SIG-M5 treated with dmso at 0.1 percent for 504 hours (cell line): ENCODE measurements around the gene CCDC8.
"Not testable (repeated sequence)": the region's sequence is repeated elsewhere in the genome, so short reads cannot be mapped to it uniquely, and the experiment has no call there.

Experiments
- DNase-seq: peaks from one replicate; lab custom pipeline; 2025; ENCODE audit not compliant: unreplicated experiment; lab: John Stamatoyannopoulos, UW

The CCDC8 gene

DNA sequence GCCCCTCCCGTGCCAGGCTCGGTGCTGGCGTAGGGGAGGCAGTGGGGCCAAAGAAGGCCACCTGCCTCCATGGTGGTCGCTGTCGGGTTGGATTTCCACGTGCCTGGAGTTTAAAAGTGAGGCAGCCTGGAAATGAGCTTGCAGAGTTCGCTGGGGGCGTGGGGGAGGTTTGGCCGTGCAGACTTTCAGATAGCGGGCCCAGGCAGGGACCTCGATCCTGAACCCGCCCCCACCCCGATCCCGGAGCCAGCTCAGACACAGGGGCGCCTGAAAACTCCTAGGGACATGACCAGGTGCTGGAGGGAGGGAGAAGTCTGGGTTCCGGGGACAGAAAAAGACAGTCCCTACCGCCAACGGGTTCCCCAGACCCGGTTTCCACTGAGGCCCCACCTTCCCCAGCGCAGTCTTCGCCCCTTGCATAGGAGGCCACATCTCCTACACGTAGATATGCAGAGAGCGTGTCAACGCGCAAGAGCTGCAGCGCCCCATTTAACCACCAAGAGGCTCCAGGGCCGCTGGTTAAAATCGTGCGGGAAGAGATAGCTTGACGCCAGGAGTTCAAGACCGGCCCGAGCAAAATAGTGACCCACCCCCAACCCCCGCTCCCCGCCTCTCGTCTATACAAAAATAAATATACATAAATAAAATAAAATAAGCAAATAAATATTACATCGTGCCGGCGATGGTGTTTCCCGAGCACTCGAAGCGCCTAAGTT, 8.5 kb downstream of the CCDC8 start:
- DNase-seq, result no peak

DNA sequence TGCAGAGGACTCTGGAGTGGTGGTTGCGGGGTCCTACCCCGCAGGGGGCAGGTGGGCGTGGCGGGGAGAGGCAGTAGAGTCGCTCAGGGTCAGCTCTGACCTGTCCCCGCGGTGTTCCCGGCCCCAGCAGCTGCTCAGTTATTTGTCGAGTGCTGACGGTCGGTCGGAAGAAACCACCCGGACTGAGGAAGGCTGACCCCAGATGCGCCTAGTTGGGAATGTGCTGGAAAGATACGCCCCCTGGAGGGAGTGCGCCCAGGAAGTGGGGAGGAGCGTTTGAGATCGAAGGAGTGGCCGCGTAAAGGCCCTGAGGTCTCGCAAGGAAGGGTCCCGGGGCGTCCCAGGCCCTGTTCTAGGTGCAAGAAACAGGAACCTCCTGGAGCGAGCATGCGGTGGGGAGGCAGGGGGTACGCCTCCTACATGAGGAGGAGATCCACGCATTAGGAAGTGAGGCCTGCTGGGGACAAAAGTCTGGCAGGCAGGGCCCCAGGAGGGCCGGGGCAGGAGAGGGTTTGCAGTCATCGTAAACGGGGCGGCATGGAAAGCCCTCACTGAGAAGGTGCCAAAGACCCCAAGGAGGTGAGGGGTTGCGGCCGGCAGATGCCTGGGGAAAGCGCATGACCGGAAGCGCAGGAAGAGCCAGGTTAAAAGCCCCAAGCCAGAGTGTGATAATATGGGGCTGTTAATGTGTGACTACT, 9.2 kb downstream of the CCDC8 start:
- no peak for DNase-seq

GRCh38 chr19:46402725-46403124, 10.6 kb downstream of the CCDC8 start:
- no peak for DNase-seq

DNA sequence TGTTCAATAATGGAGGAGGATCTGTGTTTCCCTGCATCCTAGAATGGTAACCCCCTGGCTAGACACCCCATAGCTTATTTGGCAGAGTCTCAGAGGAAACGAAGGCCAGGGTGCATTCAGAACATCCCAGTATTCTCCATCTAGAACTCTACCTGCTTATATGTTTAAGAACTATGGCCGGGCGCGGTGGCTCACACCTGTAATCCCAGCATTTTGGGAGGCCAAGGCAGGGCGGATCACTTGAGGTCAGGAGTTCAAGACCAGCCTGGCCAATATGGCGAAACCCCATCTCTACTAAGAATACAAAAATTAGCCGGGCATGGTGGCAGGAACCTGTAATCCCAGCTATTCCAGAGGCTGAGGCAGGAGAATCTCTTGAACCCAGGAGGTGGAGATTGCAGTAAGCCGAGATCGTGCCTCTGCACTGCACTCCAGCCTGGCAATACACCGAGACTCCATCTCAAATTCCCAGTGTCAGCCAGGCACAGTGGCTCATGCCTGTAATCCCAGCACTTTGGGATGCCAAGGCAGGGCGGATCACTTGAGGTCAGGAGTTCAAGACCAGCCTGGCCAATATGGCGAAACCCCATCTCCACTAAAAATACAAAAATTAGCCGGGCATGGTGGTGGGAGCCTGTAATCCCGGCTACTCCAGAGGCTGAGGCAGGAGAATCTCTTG, 15.4 kb downstream of the CCDC8 start:
- DNase-seq, result not testable (repeated sequence)

DNA sequence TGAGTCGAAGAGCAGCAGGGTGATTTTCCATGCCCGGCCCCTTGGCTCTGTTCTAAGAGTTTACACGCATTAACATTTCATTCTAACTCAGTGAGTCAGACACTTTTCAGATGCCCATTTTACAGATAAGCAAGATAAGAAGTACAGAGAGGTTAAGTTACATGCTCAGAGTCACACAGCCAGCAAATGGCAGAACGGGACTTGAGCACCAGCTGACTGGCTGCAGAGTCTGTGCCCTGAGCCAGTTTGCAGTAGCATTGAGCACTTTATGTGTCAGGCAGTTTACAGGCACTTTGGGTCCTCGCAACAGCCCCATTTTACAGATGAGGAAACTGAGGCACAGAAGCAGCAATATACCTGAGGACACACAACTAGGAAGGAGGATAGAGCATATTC, 19.0 kb downstream of the CCDC8 start:
- no peak for DNase-seq

GRCh38 chr19:46393456-46394401, 19.6 kb downstream of the CCDC8 start:
- no peak for DNase-seq

DNA sequence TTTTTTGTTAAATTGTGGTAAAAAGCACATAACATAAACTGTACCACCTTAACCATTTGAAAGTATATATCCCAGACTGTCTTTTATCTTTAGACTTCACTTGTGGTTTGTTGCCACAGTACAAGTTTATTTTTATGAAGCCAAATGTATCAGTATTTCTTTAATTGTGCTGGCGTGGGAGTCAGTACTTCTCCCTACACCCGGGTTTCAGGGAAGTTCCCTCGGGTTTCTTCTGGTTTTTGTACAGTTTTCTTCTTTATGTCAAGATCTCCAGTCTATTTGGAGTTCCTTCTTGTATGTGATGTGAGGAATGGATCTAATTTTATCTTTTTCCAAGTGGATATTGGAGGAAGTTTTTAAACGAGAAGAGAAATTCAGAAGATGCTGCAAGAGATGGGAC, 20.5 kb downstream of the CCDC8 start:
- DNase-seq, result no peak

DNA sequence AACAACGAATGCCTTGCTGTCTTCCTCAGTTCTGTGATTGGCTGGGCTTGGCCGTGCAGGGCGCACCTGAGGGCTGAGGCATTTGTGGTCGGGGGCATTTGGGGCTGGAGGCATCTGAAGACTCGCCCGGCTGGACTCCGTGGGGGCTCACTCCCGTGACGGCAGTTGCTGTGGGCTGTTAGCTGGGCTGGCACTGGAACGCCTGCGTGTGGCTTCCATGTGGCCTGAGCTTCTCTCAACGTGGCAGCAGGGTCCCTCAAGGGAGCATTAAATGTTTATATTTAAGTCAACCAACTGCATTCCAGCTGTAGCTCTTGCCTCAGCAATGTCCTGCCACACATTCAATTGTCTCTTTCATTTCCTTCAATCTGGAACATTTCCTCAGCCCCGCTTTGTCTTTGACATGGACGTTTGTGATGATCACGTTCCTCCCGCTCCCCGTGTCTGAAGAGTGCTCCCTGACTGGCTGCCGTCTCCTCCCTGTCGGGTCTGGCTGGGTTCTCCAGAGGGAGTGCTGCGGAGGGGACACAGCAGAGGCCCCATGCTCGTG, 21.0 kb downstream of the CCDC8 start:
- no peak for DNase-seq

DNA sequence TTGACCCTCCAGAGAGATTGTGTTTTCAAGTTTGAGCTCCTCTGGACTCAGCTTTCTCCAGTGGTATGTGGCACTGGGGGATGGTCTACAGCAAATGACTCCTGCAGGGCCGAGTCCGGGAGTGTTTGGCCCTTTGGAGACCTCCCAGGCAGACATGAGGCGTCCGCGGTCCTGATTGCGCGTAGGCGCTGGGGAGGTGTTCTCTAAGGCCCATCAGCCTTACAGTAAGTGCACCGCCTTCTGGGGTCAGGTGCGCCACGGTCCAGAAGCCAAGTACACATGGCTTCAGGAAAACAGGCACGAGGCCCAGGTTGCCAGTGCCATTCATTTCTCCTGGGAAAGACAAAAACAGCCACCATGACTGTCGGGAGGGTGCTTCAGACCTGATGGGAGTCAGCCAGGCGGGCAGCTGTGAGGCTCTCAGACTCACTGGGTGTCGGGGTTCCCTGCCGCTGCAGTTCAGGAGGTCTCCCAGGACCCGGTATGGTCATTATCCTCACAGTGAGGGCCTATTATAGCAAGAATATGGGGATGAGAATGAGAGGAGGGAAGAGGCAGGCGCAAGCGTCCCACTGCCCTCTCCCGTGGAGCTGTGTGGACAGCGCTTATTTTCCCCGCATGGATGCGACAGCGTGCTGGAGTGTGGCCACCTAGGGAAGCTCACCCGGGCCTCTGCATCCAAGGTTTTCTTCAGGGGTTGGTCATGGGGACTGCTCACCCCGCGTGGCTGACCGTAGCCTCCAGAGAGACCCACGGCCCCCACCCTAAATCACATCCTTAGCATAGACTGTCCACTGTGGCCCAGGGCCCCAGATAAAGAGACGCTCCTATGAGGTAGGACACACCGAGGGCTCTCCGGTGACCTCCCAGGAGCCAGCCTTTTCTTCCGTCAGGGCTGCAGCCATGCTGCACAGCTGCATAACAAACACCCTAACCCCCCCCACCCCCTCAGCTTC, 21.8 kb downstream of the CCDC8 start:
- no peak for DNase-seq

DNA sequence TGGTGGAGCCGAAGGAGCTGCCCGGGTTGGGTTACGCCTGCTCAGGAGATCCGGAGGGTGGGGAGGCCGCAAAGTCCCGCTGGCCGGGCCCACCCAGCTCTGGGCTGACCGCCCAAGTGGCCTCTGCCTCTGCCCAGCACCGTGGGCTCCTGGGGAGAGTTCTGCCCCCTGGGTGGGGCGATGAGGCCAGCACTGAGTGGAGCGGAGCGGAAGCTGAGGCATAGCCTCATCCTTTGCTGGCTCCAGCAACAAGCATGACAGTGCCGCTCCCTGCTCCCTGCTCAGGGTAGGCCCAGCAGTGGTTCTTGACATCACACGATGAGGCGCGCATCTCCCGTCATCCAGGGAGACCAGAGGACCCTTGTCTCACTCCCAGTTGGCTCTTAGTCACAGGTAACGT, 22.5 kb downstream of the CCDC8 start:
- DNase-seq, result no peak

DNA sequence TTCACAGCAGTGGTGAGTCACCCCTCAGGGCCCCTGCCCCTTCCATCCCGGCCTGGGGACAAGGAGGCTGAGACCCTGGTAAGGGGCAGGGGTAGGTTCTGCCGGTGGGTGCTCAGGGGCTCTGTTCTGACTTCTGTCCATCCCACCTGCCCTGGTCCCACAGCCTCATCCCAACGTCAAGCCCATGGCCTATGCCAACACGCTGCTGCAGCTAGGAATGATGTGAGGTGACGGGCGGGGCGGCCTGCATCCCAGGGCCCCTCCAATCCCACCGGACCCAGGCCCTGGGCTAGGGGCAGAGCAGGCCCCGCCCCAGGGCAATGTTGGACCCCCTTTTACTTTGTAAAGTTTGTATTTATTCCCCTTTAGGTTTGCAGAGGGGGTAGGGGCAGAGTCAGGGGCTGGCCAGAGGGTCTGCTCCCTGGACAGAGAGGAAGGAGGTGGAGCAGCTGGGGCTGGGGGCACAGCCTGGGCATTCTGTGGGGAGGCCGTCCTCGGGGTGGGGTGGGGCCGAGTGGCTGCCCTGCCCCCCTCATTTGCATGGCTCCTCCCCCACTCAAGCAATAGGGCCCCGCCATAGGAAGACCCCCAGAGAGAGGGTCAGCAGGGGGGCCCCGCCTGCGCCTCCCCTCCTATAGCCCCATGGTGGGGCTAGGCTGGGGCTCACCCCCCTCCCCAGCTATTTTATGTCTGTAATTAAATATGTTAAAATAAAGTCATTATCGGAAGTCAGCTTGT, 23.1 kb downstream of the CCDC8 start:
- DNase-seq, result no peak

DNA sequence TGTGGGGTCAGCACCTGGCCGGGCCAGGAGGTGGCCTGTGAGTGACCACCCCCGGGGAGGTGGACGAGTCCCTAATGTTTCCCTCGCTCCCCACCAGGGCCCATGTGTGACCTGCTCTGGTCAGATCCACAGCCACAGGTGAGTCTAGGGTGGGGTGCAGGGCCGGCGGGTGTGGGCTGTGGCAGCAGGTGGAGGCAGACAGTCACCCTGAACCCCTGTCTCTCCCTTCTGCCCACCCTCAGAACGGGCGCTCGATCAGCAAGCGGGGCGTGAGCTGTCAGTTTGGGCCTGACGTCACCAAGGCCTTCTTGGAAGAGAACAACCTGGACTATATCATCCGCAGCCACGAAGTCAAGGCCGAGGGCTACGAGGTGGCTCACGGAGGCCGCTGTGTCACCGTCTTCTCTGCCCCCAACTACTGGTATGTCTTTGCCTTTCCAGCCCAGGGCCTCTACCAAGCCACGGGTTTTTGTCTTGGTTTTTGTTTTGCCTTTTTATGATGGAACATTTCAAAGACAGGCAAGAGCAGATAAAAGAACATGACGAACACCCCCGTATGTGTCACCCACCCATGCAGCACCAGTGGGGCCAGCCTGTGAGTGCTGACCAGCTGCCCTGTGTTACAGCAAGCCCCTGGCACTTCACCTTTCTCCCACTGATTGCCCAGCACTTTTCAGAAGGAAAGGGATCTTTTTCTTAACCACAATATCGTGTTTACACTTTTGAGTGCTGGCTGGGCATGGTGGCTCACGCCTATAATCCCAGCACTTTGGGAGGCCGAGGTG, 24.9 kb downstream of the CCDC8 start:
- DNase-seq, result no peak

GRCh38 chr19:46387713-46388130, 25.6 kb downstream of the CCDC8 start:
- DNase-seq, result no peak

- no peak for DNase-seq
Measured at GRCh38 chr19:46386996-46387712, 26.2 kb downstream of the CCDC8 start.

DNA sequence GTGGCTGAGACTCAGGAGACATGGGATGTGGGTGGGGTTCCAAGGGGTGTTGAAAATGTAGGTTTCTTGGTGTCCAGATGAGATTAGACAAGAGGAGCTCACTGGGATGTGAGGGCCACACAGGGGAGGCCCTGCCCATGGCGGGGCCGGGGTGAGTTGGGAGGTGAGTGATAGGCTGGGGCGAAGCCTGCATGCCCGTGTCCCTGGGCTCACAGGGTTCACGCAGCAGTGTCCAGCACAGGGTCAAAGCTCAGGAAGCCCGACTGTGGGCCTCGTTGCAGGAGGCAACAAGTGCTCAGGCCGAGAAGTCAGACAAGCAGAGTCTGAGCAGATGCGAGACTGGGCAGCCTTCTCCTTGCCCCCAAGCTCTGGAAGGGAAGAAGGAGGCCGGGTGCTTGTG, 27.2 kb downstream of the CCDC8 start:
- no peak for DNase-seq

- DNase-seq, result no peak
Measured at GRCh38 chr19:46385636-46386035, 27.7 kb downstream of the CCDC8 start.

GRCh38 chr19:46384396-46384795, 29.0 kb downstream of the CCDC8 start:
- no peak for DNase-seq

GRCh38 chr19:46383846-46384245, 29.5 kb downstream of the CCDC8 start:
- DNase-seq, result no peak
